Left forelimb (tissue), 1 donor: ENCODE measurements around the gene ADIRF.
"Not testable (repeated sequence)": the region's sequence is repeated elsewhere in the genome, so short reads cannot be mapped to it uniquely, and the experiment has no call there.

Experiments used
- DNase-seq: peaks from one replicate; pipeline ENCODE4 v3.0.0-alpha.2; 2018; ENCODE audit warnings: low spot score

ADIRF gene

DNA sequence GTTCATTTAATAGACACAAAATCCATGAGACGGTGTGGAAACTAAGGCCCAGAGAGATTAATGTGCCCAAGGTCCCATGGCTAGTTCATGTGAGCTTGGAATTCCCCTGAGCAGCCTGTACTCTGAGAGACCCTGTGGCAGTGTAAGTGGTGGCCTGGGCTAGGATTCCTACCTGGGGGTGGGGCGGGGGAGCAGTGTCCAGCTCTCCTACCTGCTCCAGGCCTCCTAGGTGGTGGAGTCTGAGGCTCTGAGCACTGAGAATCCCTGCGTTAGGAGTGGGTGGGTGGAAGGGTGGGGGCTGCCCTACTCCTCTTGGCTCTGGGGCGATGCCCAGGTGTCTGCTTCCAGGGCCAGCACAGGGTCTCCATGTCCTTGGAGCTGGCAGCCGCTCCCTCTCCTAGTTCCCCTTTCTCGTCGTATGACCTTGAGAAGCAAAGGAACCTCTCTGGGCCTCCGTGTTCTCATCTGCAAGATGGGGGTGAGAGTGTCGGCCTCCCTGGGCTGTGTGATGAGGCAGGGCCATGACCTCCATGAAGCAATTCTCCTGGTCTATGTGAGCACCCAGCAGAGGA lies 7.3 kb upstream of the ADIRF start:
- DNase-seq = peak; percentile 25

DNA sequence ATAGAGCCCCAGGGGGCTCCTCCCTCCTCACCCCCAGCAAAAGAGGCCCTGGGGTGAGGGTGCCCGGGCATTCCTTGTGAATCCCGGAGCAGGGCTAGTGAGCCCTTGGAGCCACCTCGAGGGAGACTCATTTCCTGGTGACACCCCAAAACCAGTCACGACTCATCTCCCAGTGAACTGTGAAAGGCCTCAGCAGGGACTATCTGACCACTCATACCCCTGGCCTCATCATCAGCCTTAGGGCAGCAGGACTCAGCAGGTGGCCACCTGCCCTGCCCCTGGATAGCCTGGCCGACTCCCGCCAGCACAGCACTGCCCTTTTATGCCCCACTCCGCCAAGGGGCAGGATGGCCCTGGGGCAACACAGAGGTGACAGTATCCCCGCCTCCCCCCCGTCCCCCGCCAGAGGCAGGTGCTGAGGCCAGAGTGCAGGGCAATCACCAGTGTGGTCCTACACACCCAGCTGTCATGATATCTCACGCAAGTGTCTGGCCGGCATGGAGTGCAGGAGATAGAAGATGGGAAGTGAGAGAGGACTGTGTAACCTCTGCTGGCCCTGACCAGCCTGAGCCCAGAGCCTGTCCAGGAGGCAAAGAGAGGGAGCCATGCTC lies 6.7 kb upstream of the ADIRF start:
- peak; percentile 64 for DNase-seq

DNA sequence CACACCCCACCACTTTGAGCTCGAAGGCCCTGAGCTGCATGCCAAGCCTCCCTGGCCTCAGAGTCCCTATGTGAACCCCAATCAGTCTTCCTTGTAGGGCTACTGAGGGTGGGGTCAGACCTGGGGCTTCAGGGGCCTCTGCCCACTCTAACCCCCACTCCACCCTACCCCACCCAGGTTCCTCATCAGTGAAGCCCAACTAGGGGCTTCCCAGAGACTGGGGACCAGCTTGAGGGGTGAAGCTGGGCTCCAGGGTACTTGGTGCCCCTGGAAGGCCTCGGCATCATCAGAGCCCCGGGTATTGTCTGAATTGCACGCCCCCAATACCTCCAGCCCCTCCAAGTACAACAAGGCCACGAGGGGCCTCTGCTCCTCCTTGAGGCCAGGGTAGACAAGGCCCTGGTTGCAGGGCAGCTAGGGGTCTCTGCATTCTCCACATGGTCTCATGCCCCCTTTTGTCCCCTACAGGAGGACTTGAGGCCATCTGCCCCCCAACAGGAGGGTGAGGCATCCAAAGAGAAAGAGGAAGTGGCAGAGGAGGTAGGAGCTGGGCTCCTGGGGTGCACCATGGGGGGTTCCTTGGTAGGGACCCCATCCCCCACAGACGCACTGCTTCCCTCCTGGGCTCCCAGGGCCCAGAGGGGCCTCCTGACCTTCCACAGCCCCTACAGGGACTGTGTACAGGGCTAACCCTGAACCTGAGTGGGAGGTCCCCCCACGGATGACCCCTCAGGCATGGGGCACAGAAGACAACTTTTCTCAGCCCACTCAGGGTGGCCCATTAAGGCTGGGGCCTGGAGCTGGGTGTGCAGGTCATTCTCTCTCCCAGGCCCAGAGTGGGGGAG lies 5.9 kb upstream of the ADIRF start:
- peak; percentile 41 for DNase-seq

- DNase-seq = no peak
These were observed 5.3 kb upstream of the ADIRF start for GRCh38 chr10:86962981-86963310.

- DNase-seq = no peak
These were observed 4.9 kb upstream of the ADIRF start for GRCh38 chr10:86963341-86963919.

DNA sequence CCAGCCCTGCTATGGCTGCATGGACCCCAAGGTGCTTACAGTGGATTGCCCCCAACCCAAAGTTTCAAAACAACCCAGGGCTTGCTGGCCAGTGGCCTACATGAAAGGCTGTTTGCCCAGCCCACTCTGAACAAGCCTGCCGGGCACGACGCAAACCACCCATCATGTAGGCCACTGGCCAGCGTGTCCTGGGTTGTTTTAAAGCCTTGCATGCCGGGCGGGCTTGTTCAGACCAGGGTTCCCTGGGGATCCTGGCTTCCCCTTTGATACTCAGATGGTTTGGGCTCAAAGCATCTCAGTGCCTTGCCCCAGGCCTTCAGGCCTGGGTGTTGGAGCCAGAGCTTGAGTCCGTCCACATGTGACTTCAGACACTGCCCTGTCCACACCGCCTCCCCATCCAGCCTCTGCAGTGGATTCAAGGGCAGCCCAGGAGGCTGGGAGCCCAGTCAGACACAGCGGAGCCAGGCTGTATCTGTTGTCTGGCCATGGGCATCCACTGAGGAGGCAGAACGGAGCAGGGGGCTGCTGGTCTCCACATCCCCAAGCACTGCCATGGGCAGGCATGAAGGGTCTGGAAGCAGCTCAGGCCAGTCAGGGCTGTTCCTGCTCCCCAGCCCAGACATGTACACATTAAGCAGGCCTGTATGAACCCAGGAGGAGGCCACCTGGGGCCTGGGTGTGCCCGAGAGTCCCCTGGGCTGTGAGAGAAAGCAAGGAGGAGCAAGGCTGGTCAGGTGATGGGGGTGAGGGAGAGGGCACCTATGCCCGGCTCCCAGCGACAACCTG lies 4.0 kb upstream of the ADIRF start:
- DNase-seq = no peak

DNA sequence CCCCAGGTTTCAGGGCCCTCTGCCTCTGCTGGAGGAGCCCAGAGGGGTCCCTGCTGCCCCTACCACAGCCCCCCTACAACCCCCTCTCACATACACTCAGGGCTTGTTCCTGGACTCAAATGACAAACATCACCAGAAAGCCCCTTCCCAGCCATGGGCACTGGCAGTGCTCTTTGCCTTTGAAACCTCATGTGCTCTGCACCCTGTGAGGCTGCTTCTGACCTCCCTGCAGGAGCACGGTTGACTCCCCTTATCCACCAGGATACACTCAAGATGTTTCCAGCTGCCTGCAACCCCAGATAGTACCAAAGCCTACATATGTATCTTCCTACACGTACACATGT lies 3.5 kb upstream of the ADIRF start:
- DNase-seq = no peak

DNA sequence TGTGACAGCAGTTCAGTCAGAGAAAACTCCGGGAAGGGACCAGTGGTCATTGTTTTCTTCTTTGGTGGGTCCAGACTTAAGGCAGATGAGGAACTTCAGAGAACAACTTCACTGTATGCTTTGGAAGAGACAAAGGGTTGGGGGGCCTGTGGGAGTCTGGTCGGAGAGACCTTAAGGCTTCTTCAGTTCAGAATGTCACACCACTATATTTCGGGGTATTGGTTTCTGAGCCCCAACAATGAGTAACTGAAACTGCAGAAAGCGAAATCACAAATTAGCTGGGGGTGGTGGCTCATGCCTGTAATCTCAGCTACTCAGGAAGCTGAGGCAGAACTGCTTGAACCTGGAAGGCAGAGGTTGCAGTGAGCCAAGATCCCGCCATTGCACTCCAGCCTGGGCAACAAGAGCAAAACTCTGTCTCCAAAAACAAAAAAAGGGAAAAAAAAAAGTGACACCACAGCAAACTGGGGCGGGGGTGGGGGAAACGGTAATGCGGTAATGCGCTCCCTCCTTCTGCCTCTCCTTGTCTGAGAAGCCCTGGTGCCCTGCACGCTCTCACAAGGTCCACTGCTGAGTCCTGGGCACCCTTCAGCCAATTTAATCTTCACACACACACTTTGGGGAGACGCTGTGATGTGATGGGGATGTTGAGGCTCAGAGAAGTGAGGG lies 2.2 kb upstream of the ADIRF start:
- DNase-seq = no peak

DNA sequence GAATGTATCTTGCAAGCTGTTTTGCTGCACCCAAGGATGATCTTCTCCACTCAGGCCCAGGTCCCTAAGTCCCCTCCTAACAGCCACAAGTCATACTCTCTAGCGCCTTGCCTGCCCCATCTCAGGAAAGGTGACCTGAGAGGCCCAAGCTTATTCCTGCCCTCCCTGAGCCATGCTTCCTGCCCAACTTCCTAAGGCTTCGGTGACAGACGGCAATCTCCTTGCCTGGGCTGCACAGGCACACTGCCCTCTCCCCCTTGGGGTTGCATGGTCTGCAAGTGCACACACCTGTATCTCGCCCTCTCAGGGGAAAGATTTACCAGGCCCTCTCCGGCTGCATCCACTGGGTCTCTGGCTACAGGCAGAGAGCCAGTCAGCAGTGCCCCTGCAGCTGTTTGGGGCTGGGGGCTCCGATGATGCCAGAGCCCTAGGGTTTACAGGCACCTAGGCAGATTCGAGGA lies 771 bp upstream of the ADIRF start:
- no peak for DNase-seq

DNA sequence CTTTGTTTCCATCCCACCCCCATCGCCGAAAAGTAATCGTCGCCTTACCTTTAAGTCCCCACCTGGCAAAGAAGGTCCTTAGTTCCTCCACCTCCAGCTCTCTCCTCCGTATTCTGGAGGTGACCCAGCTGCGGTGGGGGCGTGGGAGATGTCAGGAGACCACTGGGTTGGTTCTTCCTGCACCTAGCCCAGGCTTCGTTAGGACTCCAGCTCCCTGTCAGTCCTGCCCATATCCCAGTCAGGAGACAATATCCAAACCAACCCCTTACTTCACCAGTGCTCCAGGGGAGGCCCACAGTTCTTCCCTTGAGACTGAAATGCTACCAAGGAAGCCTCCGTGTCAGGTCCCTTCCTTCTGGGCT lies 693 bp downstream of the ADIRF start:
- no peak for DNase-seq

DNA sequence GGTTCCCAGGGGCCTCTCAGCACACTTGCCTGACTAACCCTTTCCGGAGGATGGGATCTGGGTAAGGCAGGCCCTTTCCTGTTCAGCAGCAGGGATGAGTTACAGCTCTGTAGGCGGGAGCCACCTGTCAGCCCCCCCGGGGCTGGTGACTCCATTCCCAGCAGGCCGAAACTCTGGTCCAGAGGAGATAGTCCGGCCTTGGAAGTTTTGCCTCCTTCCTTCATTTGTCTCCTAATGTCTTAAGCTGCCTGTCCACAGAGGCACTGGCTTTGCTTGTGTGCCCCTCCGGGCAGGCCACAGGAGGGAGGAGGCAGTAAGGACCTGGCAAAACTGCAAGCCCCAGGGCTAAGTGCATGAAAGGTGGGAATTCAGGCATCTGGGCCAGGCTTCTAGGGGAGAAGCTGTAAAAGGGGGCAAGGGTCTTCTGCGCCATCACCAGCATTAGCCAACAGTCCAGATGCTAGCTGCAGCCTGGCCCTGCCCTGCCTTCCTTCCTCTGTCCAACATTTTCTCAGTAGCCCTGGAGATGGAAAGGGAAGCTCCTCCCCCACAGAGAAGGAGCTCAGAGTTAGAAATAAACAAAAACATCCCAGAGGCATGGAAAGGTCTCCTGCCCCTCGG lies 1.2 kb downstream of the ADIRF start:
- DNase-seq = no peak

GRCh38 chr10:86970162-86970981 lies 2.1 kb downstream of the ADIRF start:
- DNase-seq = no peak

DNA sequence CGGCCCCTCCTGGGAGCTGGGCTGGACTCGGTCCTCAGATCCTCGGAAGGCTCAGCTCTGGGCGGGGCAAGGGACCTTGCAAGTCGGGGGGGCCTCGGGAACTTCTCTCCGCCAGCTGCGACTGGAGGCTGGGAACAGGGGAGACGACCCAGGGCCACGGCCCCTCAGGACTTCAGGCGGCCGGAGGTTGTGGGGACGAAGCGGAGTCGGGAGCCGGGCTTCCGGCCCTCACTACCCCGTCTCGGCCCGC lies 2.6 kb downstream of the ADIRF start:
- peak; percentile 83 for DNase-seq

DNA sequence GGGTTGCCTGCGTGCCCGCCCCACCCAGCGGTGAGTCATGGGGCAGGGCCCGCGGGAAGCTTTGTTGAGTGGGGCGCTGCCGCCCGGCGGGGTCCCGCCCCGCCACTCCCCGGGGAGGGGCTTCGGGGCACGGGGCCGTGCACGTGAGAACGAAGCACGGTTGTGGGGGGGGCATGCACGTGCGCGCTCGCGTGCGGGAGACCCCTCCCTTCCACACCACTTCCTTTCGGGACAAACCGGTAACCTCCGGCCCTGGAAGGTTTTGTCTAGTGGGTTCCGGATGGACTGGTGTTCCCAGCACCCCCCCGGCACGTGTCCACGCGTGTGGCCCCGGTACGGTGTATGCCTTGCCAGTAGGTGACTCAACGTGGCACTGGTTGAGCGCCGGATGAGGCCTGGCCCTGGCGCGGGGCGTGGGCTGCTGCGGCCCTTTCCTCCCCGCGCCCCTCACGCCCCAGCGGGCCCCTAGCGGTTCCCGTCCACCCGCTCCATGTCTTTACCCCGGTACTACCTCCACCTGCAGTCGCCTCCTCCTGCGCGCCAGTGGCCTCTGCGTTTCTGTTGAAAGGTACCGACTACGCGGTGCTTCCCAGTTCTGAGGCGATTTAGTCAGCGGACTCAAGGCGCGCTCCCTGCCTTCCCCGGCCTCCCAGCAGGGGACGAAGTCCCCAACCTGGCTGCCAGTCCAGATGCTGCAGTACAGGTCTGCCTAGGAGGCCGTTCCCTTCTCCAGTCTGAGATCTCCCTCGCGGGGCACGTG lies 3.1 kb downstream of the ADIRF start:
- DNase-seq = peak; percentile 89

DNA sequence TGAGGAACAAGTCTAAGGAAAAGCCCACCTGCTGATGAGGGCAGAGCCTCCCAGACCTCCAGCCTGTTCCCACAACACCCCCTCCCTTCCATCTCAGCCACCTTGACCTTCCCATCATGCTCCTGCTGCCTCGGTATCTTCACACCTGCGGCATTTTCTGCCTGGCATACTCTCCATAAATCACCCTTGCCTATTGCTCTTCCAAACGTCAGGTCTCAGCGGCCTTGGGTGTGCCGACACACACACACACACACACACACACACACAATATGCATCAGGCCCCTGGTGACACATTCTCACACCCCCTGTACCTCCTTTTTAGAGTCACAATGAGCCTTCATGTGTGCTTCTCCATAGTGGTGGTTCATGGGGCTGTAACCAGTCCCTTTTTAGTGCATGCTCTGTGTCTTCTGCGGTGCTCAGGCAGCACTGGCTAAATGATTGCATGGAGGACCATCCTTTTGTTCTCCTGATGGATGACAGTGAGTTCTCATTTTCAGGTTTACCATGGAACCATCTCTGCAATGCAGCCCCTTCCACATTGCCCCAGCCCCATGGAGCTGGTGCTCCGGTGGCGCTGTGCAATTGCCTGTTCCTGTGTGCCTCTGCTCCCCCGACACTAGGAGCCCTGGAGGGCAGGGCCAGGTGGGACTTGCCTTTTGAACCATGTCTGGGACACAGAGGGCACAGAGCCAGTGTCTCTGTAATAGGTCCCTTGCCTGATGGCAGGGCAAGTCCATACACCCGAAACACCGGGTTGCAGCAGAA lies 4.5 kb downstream of the ADIRF start:
- DNase-seq = no peak

- DNase-seq = no peak
These were observed 6.2 kb downstream of the ADIRF start for GRCh38 chr10:86974484-86974883.

DNA sequence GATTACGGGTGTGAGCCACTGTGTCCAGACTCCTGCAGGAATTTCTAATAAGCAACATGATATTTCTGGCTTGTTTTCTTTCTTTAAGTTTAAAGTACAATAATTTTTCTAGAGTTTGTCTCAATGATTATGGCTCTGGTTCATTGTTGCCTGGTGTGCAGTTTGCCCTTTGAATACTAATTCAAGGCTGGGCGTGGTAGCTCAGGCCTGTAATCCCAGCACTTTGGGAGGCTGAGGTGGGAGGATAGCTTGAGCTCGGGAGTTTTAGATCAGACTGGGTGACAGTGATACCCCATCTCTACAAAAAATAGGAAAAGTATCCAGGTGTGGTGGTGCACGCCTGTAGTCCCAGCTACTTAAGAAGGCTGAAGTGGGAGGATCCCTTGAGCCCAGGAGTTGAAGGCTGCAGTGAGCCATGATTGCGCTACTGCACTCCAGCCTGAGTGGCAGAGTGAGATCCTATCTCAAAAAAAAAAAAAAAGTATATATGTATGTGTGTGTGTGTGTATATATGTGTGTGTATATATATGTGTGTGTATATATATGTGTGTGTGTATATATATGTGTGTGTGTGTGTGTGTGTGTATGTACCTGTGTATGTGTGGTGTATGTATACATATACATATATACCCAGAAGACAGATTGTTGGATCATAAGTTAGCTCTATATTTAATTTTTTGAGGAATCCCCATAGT lies 8.2 kb downstream of the ADIRF start:
- DNase-seq = no peak

DNA sequence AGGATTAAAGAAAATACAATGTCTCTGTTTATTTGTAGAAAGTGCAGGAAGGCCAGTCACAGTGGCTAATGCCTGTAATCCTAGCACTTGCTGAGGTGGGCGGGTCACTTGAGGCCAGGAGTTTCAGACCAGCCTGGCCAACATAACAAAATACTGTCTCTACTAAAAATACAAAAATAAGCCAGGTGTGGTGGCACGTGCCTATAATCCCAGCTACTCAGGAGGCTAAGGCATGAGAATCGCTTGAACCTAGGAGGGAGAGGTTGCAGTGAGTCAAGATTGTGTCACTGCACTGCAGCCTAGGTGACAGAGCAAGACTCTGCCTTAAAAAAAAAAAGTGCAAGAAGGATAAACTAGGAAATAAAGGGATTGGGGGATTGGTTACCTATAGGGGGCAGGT lies 10.2 kb downstream of the ADIRF start:
- DNase-seq = not testable (repeated sequence)
